HepG2 (cell line): Measurements from ENCODE around the gene TM4SF5. TPM values are rescaled to one million over a fixed set of nuclear protein-coding genes. Genes with fewer than 3 reads are reported as not detected.

ENCODE experiments used
- BORCS8-MEF2B ChIP-seq: sonication (generic); formaldehyde crosslinking; IDR thresholded peaks from 2 replicates; pipeline ENCODE4 v1.8.0; 2022; ENCODE audit warnings: mild to moderate bottlenecking, missing genetic modification reagents
- CHD2 ChIP-seq: IDR thresholded peaks from 2 replicates; pipeline ENCODE4 v1.6.1; 2011; ENCODE audit warnings: low read depth, low read length, improper control_type of control experiment
- CREB1 ChIP-seq, 2 experiments: fragments of 450-650 bp in 1 of 2; IDR thresholded peaks; 2 replicates each; pipeline ENCODE4 v1.6.1; 2016 to 2017; ENCODE audit warnings: control low read depth in 1 of 2, mild to moderate bottlenecking in 1 of 2, missing compliant biosample characterization in 1 of 2, missing genetic modification characterization in 1 of 2
- DMTF1 ChIP-seq: sonication (generic); formaldehyde crosslinking; IDR thresholded peaks from 2 replicates; pipeline ENCODE4 v1.4.0; 2020; ENCODE audit warnings: mild to moderate bottlenecking, missing genetic modification reagents
- IRF1 ChIP-seq: sonication (generic); formaldehyde crosslinking; IDR thresholded peaks from 2 replicates; pipeline ENCODE4 v1.4.0; 2020; ENCODE audit warnings: low read depth, mild to moderate bottlenecking, missing genetic modification reagents
- PBX2 ChIP-seq: IDR thresholded peaks from 2 replicates; pipeline ENCODE4 v1.6.1; 2016; ENCODE audit warnings: control low read depth
- SKI ChIP-seq: fragments of 450-650 bp; IDR thresholded peaks from one replicate; pipeline ENCODE4 v1.6.1; 2018; ENCODE audit warnings: mild to moderate bottlenecking; ENCODE audit not compliant: partially characterized antibody
- ZBTB49 ChIP-seq: sonication (generic); formaldehyde crosslinking; IDR thresholded peaks from 2 replicates; pipeline ENCODE4 v1.4.0; 2020; ENCODE audit warnings: missing genetic modification reagents, borderline replicate concordance
- ZGPAT ChIP-seq: IDR thresholded peaks from 2 replicates; pipeline ENCODE4 v1.6.1; 2016; ENCODE audit warnings: mild to moderate bottlenecking
- ZNF142 ChIP-seq: sonication (generic); formaldehyde crosslinking; IDR thresholded peaks from 2 replicates; pipeline ENCODE4 v1.4.0; 2020; ENCODE audit warnings: missing genetic modification reagents
- ZNF335 ChIP-seq: sonication (generic); formaldehyde crosslinking; IDR thresholded peaks from 2 replicates; pipeline ENCODE4 v1.4.0; 2020; ENCODE audit warnings: missing genetic modification reagents
- ZNF501 ChIP-seq: sonication (generic); formaldehyde crosslinking; IDR thresholded peaks from 2 replicates; pipeline ENCODE4 v1.5.1; 2020; ENCODE audit warnings: mild to moderate bottlenecking, moderate library complexity, missing genetic modification reagents
- ZNF605 ChIP-seq: sonication (generic); formaldehyde crosslinking; IDR thresholded peaks from 2 replicates; pipeline ENCODE4 v1.8.0; 2022; ENCODE audit warnings: mild to moderate bottlenecking, missing genetic modification reagents
- polyA plus RNA-seq, 8 experiments: library from polyadenylated mRNA; depleted of rRNA in 3 of 8; stranded (reverse) in 7 of 8; unstranded in 1 of 8; fragments of >200 nt; fragmentation: Illumina TruSeq in 4 of 8; extraction: Trizol in 4 of 8; gene quantifications; 2 replicates each; pipeline versions ENCODE4 v1.2.1 to v1.2.3, GENCODE V29; 2011 to 2016; ENCODE audit warnings: low read depth in 4 of 8, missing spikeins in 1 of 8, mixed read lengths in 1 of 8; ENCODE audit not compliant: insufficient read depth in 1 of 8
- total RNA-seq, 5 experiments: library from RNA; depleted of rRNA; stranded (reverse); fragments of >200 nt; fragmentation: Illumina TruSeq; extraction: Trizol; gene quantifications; 2 replicates each; pipeline ENCODE4 v1.2.3, GENCODE V29; 2016; ENCODE audit warnings: low read depth in 1 of 5

TM4SF5 gene
- total and polyA plus RNA-seq, 2 of the 13 experiments (the other 11 are each of a cell fraction or from before 2014, with no cell fraction given): 30.1 to 126 TPM

- TF ChIP-seq ZBTB49 (no peak), PBX2 (no peak), ZNF142 (CRISPR knock-in tag) (no peak), DMTF1 (CRISPR knock-in tag) (no peak; the same call in 1 of the 2 replicates), ZNF605 (CRISPR knock-in tag) (no peak), SKI (no peak), IRF1 (CRISPR knock-in tag) (no peak), ZNF335 (CRISPR knock-in tag) (peak; percentile 33; the same call in 1 of the 2 replicates), CHD2 (no peak), ZNF501 (peak; percentile 19; the same call in 1 of the 2 replicates), CREB1 (IDR thresholded peaks at IDR 0.05) (no peak), CREB1 (CRISPR knock-in tag; IDR thresholded peaks at IDR 0.05) (peak; percentile 32; the same call in 1 of the 2 replicates), BORCS8-MEF2B (CRISPR knock-in tag) (no peak), ZGPAT (CRISPR knock-in tag) (no peak)
Observed at GRCh38 chr17:4788807-4789700, 17.4 kb downstream of the TM4SF5 start, which contains the start of gene GLTPD2 (continued).
